NCI-H1105 (cell line): Measurements from ENCODE around the gene CACNA1S.

ENCODE experiments used
- DNase-seq: peaks from one replicate; lab custom pipeline; 2025; lab: John Stamatoyannopoulos, UW

Gene CACNA1S

GRCh38 chr1:201032408-201032807 is 79.8 kb downstream of the CACNA1S start:
- no peak for DNase-seq

GRCh38 chr1:201028461-201028889 is 83.8 kb downstream of the CACNA1S start:
- no peak for DNase-seq

GRCh38 chr1:201026836-201027235 is 85.4 kb downstream of the CACNA1S start:
- no peak for DNase-seq

- DNase-seq = no peak
Measured at GRCh38 chr1:201026234-201026633, 86.0 kb downstream of the CACNA1S start.

- no peak for DNase-seq
Measured at GRCh38 chr1:201025571-201026002, 86.6 kb downstream of the CACNA1S start.

GRCh38 chr1:201024625-201024998 is 87.6 kb downstream of the CACNA1S start:
- DNase-seq = no peak

- DNase-seq = no peak
Measured at GRCh38 chr1:201023920-201024624, 88.2 kb downstream of the CACNA1S start.

GRCh38 chr1:201023517-201023902 is 88.7 kb downstream of the CACNA1S start, which contains the start of gene KIF21B:
KIF21B (minus strand) TSS chr1:201023714; CDS start chr1:201023383, 331 bp downstream.
- peak; percentile 72 for DNase-seq

- no peak for DNase-seq
Measured at GRCh38 chr1:201022820-201023516, 89.3 kb downstream of the CACNA1S start.

GRCh38 chr1:201022493-201022819 is 89.8 kb downstream of the CACNA1S start:
- no peak for DNase-seq

- no peak for DNase-seq
Measured at GRCh38 chr1:201021630-201022492, 90.4 kb downstream of the CACNA1S start.

- no peak for DNase-seq
Measured at GRCh38 chr1:201020721-201021629, 91.3 kb downstream of the CACNA1S start.

GRCh38 chr1:201020040-201020591 is 92.1 kb downstream of the CACNA1S start:
- no peak for DNase-seq

GRCh38 chr1:201019321-201019977 is 92.8 kb downstream of the CACNA1S start:
- DNase-seq = no peak

- DNase-seq = no peak
Measured at GRCh38 chr1:201017828-201018163, 94.4 kb downstream of the CACNA1S start.

- no peak for DNase-seq
Measured at GRCh38 chr1:201016943-201017827, 95.0 kb downstream of the CACNA1S start.

- peak; percentile 85 for DNase-seq
Measured at GRCh38 chr1:201016211-201016651, 96.0 kb downstream of the CACNA1S start.

- DNase-seq = no peak
Measured at GRCh38 chr1:201015551-201016091, 96.6 kb downstream of the CACNA1S start.

- DNase-seq = no peak
Measured at GRCh38 chr1:201014816-201015200, 97.4 kb downstream of the CACNA1S start.
